ENCODE measurements around the gene FRY.

Gene FRY

GRCh38 chr13:32087955-32088747 is 56.6 kb downstream of the FRY start:
- no peak for DNase-seq

DNA sequence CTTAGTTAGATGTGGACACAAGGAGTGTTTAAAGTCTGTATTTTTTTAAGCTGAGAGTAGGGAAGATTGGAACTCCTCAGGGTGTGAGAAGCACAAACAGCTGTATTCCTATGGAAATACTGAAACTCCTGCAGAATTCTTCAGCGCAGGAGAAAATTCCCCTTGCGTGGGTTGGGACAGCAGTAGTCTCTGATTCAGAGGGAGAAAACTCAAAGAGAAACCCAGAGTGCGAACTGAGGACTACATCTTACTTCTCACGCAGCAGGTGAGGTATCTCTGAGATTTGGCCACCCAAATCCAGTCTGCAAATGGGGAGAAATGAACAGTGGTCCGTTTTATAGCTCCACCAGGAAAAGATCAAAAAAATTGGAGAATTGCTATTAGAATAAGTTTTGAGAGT is 60.9 kb downstream of the FRY start:
- DNase-seq: no peak

DNA sequence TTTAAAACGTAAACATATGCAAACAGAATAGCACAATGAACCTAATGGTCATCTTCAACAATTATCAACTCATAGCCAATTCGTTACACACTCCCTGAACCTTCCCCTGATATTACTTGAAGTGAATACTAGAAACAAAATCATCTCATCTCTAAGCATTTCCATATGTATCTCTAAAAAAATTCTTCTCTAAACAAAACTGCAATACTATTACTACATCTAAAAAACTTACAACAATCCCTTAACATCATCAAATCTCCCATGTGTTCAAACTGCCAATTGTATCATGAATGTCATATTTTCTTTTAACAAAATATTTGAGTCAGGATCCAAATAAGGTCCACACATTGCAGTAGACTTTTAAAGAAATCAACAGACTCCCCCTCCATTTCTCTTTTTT is 61.4 kb downstream of the FRY start:
- no peak for DNase-seq

GRCh38 chr13:32098272-32098671 is 66.7 kb downstream of the FRY start:
- no peak for DNase-seq

DNA sequence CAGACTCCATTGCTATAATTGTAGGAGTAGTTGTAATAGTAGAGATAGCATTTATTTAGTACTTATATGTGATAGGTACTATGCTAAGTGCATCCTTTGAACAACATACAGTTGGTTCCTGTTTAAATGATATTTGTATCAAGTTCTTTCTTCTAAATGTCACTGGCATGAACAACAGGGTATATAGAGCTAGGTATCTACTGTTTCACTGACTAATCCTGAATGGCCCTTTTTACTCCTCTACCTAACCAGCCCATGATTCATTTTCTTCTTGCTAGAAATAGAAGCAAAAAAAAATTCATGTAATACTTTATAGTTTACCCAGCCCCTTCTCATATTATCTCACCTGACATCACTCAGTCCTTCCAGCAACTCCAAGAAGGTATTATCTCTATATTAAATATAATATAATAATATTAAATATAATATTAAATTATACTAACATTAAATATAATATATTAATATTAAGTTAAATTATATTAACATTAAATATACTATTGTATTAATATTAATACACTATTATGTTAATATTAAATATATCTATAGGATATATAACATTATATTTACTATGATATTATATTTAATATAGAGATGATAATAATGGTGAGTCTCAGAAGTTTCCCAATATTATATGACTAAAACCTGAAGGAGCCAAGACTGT is 74.2 kb downstream of the FRY start:
- no peak for DNase-seq

- DNase-seq: no peak
Measured at GRCh38 chr13:32107474-32107873, 75.9 kb downstream of the FRY start.

- no peak for DNase-seq
Measured at GRCh38 chr13:32107973-32108372, 76.4 kb downstream of the FRY start.

GRCh38 chr13:32113532-32113931 is 82.0 kb downstream of the FRY start:
- DNase-seq: no peak

DNA sequence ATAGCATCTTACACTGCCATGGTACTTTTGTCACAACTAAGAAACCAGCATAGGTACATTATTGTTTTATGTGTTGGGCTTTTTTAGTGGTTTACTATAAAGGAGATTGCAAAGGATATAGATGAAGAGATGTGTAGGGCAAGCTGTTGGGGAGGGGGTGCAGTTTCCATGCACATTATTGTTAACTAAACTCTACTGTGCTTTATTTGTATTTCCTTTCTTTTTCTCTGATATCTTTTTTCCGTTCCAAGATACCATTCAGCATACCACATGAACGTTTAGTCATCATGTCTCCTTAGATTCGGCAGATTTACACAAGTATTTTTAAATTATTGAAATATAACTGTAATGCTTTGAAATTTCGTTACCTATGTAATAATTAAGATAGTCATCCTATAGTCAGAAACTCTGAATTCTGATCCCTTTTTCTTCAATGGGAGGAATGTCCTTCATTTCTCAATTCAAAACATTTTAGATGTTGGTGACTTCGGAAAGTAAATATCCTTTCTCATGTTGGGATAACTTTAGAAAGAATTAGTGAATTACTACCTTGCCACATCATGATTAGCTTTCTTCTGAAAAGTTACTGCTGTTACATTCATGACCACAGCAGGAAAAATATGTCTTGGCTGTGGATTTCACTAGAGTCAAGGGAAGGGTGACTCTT is 82.8 kb downstream of the FRY start:
- no peak for DNase-seq

DNA sequence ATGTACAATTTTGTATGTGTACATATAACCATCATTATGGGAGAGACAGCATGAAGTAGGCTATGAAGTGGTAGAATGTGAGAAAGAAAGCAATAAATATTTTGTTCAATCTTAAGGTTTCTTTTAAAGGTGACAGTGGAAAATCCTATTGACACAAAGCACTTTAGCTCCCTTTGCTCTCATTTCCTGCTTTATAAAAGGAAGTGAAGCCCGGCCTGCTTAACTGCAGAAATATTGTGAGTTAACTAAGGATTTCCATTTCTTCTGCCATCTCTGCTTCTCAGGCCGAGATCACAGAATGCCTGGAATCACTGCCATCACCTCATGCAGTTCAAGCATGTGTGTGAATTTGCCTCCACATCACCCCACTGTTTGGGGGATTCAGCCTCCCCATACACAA is 83.5 kb downstream of the FRY start:
- DNase-seq: no peak

- DNase-seq: no peak
Measured at GRCh38 chr13:32116210-32116609, 84.6 kb downstream of the FRY start.

GRCh38 chr13:32117001-32117400 is 85.4 kb downstream of the FRY start:
- DNase-seq: no peak

- no peak for DNase-seq
Measured at GRCh38 chr13:32117701-32118100, 86.1 kb downstream of the FRY start.

DNA sequence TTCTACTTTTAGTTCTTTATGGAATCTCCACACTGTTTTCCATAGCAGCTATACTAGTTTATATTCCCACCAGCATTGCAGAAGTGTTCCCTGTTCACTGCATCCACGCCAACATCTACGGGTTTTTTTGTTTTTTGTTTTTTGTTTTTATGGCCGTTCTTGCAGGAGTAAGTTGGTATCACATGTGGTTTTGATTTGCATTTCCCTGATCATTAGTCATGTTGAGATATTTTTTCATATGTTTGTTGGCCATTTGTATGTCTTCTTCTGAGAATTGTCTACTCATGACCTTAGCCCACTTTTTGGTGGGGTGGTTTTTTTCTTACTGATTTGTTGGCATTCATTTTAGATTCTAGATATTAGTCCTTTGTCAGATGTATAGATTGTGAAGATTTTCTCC is 89.7 kb downstream of the FRY start:
- no peak for DNase-seq

GRCh38 chr13:32124743-32125142 is 93.2 kb downstream of the FRY start:
- no peak for DNase-seq

- no peak for DNase-seq
Measured at GRCh38 chr13:32125221-32125689, 93.7 kb downstream of the FRY start.

- DNase-seq: no peak
Measured at GRCh38 chr13:32125751-32126150, 94.2 kb downstream of the FRY start.

DNA sequence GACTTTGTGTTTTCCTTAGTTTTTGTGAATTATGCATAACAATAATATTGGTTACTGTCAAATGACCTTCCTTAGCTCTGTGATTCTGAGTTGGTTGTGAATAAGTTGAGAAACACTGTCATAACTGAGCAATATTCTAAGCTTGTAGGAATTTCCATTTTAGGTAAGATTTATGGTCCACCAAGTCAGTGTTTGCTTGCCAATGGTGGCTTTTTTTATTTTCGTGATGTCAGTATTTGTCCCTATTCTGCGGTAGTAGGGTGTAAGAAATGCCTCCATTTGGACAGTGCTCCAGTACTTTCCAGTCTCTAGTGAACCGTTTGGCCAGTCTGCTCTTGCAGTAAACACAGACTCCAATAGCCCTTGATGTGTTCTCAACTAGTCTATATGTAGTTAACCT is 94.7 kb downstream of the FRY start:
- no peak for DNase-seq

DNA sequence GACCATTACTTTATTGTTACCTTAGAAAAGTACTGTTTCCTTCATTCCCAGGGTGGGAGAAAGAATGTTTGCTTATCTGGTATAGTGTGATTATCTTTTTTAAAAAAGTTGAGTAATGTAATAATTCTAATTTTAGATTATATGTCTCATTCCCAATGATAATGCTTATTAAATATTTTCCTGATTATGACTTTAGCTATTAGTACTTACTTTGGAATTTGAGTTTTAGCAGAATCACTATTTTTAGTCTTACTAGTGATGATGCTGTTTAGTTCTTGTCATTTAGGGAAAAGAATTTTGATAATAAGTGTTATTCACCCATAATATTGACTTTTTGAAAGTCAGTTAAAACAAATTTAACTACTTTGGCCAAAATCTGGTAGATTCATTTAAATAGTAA is 95.2 kb downstream of the FRY start:
- DNase-seq: no peak

GRCh38 chr13:32127691-32128090 is 96.1 kb downstream of the FRY start:
- DNase-seq: no peak

GRCh38 chr13:32134241-32135055 is 102.9 kb downstream of the FRY start:
- no peak for DNase-seq

- DNase-seq: no peak
Measured at GRCh38 chr13:32135056-32135390, 103.4 kb downstream of the FRY start.

- DNase-seq: no peak
Measured at GRCh38 chr13:32135655-32136054, 104.1 kb downstream of the FRY start.
